A673 (cell line): ENCODE data around the gene TMED1. TPM values are rescaled to one million over a fixed set of nuclear protein-coding genes. Genes with fewer than 3 reads are reported as not detected.

ENCODE experiments used
- BruUV-seq: library from RNA; stranded (reverse); fragments of 400-500 nt; replicated peaks from 2 replicates; lab custom pipeline; 2021; lab: Mats Ljungman, UMichigan
- CTCF ChIA-PET: fragments of 300-600 bp; sonication (Branson Sonifier 250); formaldehyde crosslinking; loops from one replicate; lab custom pipeline; 2022; ENCODE audit warnings: antibody characterized with exemption; lab: Charles Lee
- POLR2A ChIA-PET: fragments of 300-600 bp; sonication (Branson Sonifier 250); formaldehyde crosslinking; loops from one replicate; lab custom pipeline; 2022; ENCODE audit warnings: antibody characterized with exemption; ENCODE audit not compliant: low non-redundant PET; lab: Charles Lee
- DNase-seq: peaks from one replicate; pipeline ENCODE4 v3.0.0-alpha.2; 2015; ENCODE audit warnings: low spot score
- H3K27ac ChIP-seq: fragments of 200-600 bp; sonication (generic); 2 replicates; pipeline ENCODE4 v1.5.1; 2016; ENCODE audit warnings: mixed run types, low read depth, mild to moderate bottlenecking, mixed read lengths, antibody characterized with exemption, low read length; ENCODE audit not compliant: poor library complexity, severe bottlenecking
- H3K27me3 ChIP-seq: fragments of 200-600 bp; sonication (generic); replicated peaks from 2 replicates; pipeline ENCODE4 v1.6.1; 2017; ENCODE audit warnings: mixed run types, low read depth, mild to moderate bottlenecking, mixed read lengths, antibody characterized with exemption, low read length; ENCODE audit not compliant: insufficient read depth, poor library complexity
- H3K36me3 ChIP-seq: fragments of 200-600 bp; sonication (generic); 2 replicates; pipeline ENCODE4 v1.6.1; 2016; ENCODE audit warnings: mixed run types, mild to moderate bottlenecking, mixed read lengths, antibody characterized with exemption, low read length; ENCODE audit not compliant: insufficient read depth, poor library complexity, severe bottlenecking
- H3K4me1 ChIP-seq: fragments of 200-600 bp; sonication (generic); 2 replicates; pipeline ENCODE4 v1.6.1; 2017; ENCODE audit warnings: mixed run types, mild to moderate bottlenecking, mixed read lengths, antibody characterized with exemption, low read length; ENCODE audit not compliant: insufficient read depth, poor library complexity, severe bottlenecking
- H3K4me3 ChIP-seq: fragments of 200-600 bp; sonication (generic); 2 replicates; pipeline ENCODE4 v1.5.1; 2016; ENCODE audit warnings: low read depth, mixed run types, mild to moderate bottlenecking, mixed read lengths, low read length; ENCODE audit not compliant: poor library complexity, severe bottlenecking
- H3K9me3 ChIP-seq: fragments of 200-600 bp; sonication (generic); 2 replicates; pipeline ENCODE4 v1.6.1; 2016; ENCODE audit warnings: mixed run types, low read depth, mild to moderate bottlenecking, mixed read lengths, antibody characterized with exemption, low read length; ENCODE audit not compliant: poor library complexity, severe bottlenecking
- CTCF ChIP-seq: fragments of 300-800, 200-600 bp; sonication (generic); conservative IDR thresholded peaks from 2 replicates; pipeline ENCODE4 v1.5.1; 2017; ENCODE audit warnings: low read depth, mild to moderate bottlenecking, antibody characterized with exemption, low read length, moderate library complexity, mixed read lengths
- EZH2 ChIP-seq: fragments of 200-600 bp; sonication (generic); IDR thresholded peaks from 2 replicates; pipeline ENCODE4 v1.6.1; 2017; ENCODE audit warnings: borderline replicate concordance, low read depth, mild to moderate bottlenecking, mixed read lengths, antibody characterized with exemption, low read length; ENCODE audit not compliant: poor library complexity, severe bottlenecking
- intact Hi-C: fragments of 100-400 bp; cut with micrococcal nuclease; formaldehyde crosslinking; loops from one replicate; pipeline ENCODE4 v1.10.0; 2022; ENCODE audit not compliant: unreplicated experiment
- total RNA-seq: library from RNA; stranded (reverse); gene quantifications from 2 replicates; pipeline ENCODE4 v1.2.3, GENCODE V29; 2021

Gene TMED1
- total RNA-seq, 1 experiment from 2014 or later: 27.3 TPM

- Histone ChIP-seq H3K4me1 (no peaks in the 10 kb centered on the region), H3K27ac (no peak overlapping the region), H3K36me3 (peaks cover 17% of the 10 kb centered on the region), H3K9me3 (no peaks in the 10 kb centered on the region), H3K4me3 (no peak overlapping the region), H3K27me3 (no peaks in the 10 kb centered on the region)
- ChIA-PET CTCF (no interaction called here), POLR2A (no interaction called here)
- TSS peak; percentile 17 for BruUV-seq
- no peak for DNase-seq
- no peak for TF ChIP-seq CTCF
- TF ChIP-seq EZH2: no peak
- intact Hi-C loops: no loop called here
These were observed 30.8 kb downstream of the TMED1 start for GRCh38 chr19:10805065-10805757.

GRCh38 chr19:10803252-10803651 lies 32.8 kb downstream of the TMED1 start:
- Histone ChIP-seq H3K4me3 (no peak overlapping the region), H3K36me3 (peaks cover 17% of the 10 kb centered on the region)

GRCh38 chr19:10802479-10802878 lies 33.5 kb downstream of the TMED1 start:
- no peaks in the 10 kb centered on the region for H3K4me1 ChIP-seq
- no peaks in the 10 kb centered on the region for H3K9me3 ChIP-seq
- no peak for DNase-seq
- ChIA-PET POLR2A (no interaction called here), CTCF (interaction anchor here (0.6 kb wide), 1 partner anchor 381 kb away, joined by 3 read pairs; no protein-coding TSS in a partner anchor)
- peaks cover 17% of the 10 kb centered on the region for H3K36me3 ChIP-seq
- TF ChIP-seq EZH2 (no peak), CTCF (no peak)
- H3K4me3 ChIP-seq: no peak overlapping the region
- H3K27me3 ChIP-seq: no peaks in the 10 kb centered on the region
- H3K27ac ChIP-seq: no peak overlapping the region
- intact Hi-C loops: no loop called here
- no TSS peak for BruUV-seq

More at GRCh38 chr19:10803252-10803651, 32.8 kb downstream of the TMED1 start:
- CTCF ChIA-PET: no interaction called here
- DNase-seq: no peak
- no peak for TF ChIP-seq EZH2
- BruUV-seq: no TSS peak
- Histone ChIP-seq H3K4me1 (no peaks in the 10 kb centered on the region), H3K27ac (no peak overlapping the region), H3K27me3 (no peaks in the 10 kb centered on the region), H3K9me3 (no peaks in the 10 kb centered on the region)
- POLR2A ChIA-PET: no interaction called here
- intact Hi-C loops: no loop called here

- TF ChIP-seq CTCF (no peak), EZH2 (no peak)
- no TSS peak for BruUV-seq
- Histone ChIP-seq H3K9me3 (no peaks in the 10 kb centered on the region), H3K27me3 (no peaks in the 10 kb centered on the region), H3K27ac (no peak overlapping the region), H3K4me3 (no peak overlapping the region), H3K4me1 (no peaks in the 10 kb centered on the region), H3K36me3 (peaks cover 23% of the 10 kb centered on the region)
- no peak for DNase-seq
- ChIA-PET POLR2A (no interaction called here), CTCF (no interaction called here)
- intact Hi-C loops: no loop called here
These were observed 35.5 kb downstream of the TMED1 start for GRCh38 chr19:10800488-10800887.
